Measurements from ENCODE around the gene USP12. TPM values are rescaled to one million over a fixed set of nuclear protein-coding genes. Genes with fewer than 3 reads are reported as not detected.

The USP12 gene
- total RNA-seq, 3 donors from 2014 or later = 48.0 to 60.7 (median 51.1) TPM

- Mint-ChIP-seq H3K27me3 (ENCODE audit: low read depth) (peaks cover 6% of the 10 kb centered on the region), H3K4me1 (ENCODE audit: low read depth) (peaks cover 4% of the 10 kb centered on the region), H3K9me3 (no peaks in the 10 kb centered on the region), H3K4me3 (no peak overlapping the region), H3K36me3 (ENCODE audit: insufficient read depth) (peaks cover 4% of the 10 kb centered on the region)
- peak; percentile 56 to 62 for ATAC-seq
- no peak for DNase-seq
These were observed 126.6 kb downstream of the USP12 start for GRCh38 chr13:27044837-27045570.

GRCh38 chr13:27043013-27043412 lies 128.6 kb downstream of the USP12 start:
- DNase-seq = no peak
- Mint-ChIP-seq H3K4me1 (ENCODE audit: low read depth) (peaks cover 4% of the 10 kb centered on the region), H3K4me3 (no peak overlapping the region), H3K9me3 (no peaks in the 10 kb centered on the region), H3K27me3 (ENCODE audit: low read depth) (peaks cover 8% of the 10 kb centered on the region), H3K36me3 (ENCODE audit: insufficient read depth) (no peaks in the 10 kb centered on the region)
- ATAC-seq = peak in 1 of 2 donors; percentile 42

GRCh38 chr13:27041341-27041740 lies 130.3 kb downstream of the USP12 start:
- peaks cover 16% of the 10 kb centered on the region for H3K27me3 Mint-ChIP-seq (ENCODE audit: low read depth)
- ATAC-seq = no peak
- H3K4me3 Mint-ChIP-seq = no peak overlapping the region
- DNase-seq = no peak
- H3K36me3 Mint-ChIP-seq (ENCODE audit: insufficient read depth) = no peaks in the 10 kb centered on the region
- H3K4me1 Mint-ChIP-seq (ENCODE audit: low read depth) = peaks cover 4% of the 10 kb centered on the region
- no peaks in the 10 kb centered on the region for H3K9me3 Mint-ChIP-seq

GRCh38 chr13:27040826-27041108 lies 130.8 kb downstream of the USP12 start:
- peaks cover 16% of the 10 kb centered on the region for H3K27me3 Mint-ChIP-seq (ENCODE audit: low read depth)
- DNase-seq = no peak
- no peaks in the 10 kb centered on the region for H3K36me3 Mint-ChIP-seq (ENCODE audit: insufficient read depth)
- peaks cover 4% of the 10 kb centered on the region for H3K4me1 Mint-ChIP-seq (ENCODE audit: low read depth)
- no peak for ATAC-seq
- H3K4me3 Mint-ChIP-seq = no peak overlapping the region
- H3K9me3 Mint-ChIP-seq = no peaks in the 10 kb centered on the region

DNA sequence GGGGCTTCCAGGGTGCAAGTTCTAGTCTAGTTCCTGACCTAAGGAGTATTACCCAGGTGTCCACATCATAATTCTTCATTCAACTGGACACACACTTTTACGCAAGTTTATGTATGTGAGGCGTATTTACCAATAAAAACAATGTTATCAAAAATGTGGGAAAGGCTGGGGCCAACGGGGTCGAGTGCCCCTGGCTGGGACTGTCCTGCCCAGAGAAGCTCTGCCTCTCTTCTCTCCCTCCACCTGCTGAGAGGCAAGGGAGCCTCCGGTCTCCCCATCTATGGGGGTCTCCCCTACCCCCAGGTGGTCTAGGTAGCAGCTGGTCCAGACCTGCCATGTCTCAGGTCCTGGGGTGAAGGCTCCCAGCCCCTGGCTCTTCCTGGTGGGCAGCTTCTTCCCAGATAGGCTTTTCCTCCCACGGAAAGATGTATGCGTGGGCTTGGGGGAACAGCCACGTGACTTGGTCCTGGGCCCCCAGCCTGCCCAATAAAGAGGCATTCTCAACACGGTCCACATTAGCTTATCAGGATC lies 132.4 kb downstream of the USP12 start:
- no peak for DNase-seq
- peaks cover 26% of the 10 kb centered on the region for H3K27me3 Mint-ChIP-seq (ENCODE audit: low read depth)
- no peak overlapping the region for H3K4me3 Mint-ChIP-seq
- peaks cover 5% of the 10 kb centered on the region for H3K4me1 Mint-ChIP-seq (ENCODE audit: low read depth)
- no peak for ATAC-seq
- no peaks in the 10 kb centered on the region for H3K9me3 Mint-ChIP-seq
- no peaks in the 10 kb centered on the region for H3K36me3 Mint-ChIP-seq (ENCODE audit: insufficient read depth)

GRCh38 chr13:27038323-27038722 lies 133.3 kb downstream of the USP12 start:
- H3K9me3 Mint-ChIP-seq = no peaks in the 10 kb centered on the region
- H3K27me3 Mint-ChIP-seq (ENCODE audit: low read depth) = peaks cover 24% of the 10 kb centered on the region
- H3K36me3 Mint-ChIP-seq (ENCODE audit: insufficient read depth) = no peaks in the 10 kb centered on the region
- ATAC-seq (no peak), DNase-seq (no peak)
- H3K4me1 Mint-ChIP-seq (ENCODE audit: low read depth) = peaks cover 5% of the 10 kb centered on the region
- H3K4me3 Mint-ChIP-seq = no peak overlapping the region

- Mint-ChIP-seq H3K4me3 (no peak overlapping the region), H3K4me1 (ENCODE audit: low read depth) (peaks cover 5% of the 10 kb centered on the region), H3K36me3 (ENCODE audit: insufficient read depth) (no peaks in the 10 kb centered on the region), H3K9me3 (no peaks in the 10 kb centered on the region), H3K27me3 (ENCODE audit: low read depth) (peaks cover 24% of the 10 kb centered on the region)
- no peak for DNase-seq
- ATAC-seq = no peak
These were observed 134.0 kb downstream of the USP12 start for GRCh38 chr13:27037571-27037970.

- DNase-seq = no peak
- Mint-ChIP-seq H3K27me3 (ENCODE audit: low read depth) (peaks cover 24% of the 10 kb centered on the region), H3K4me3 (no peak overlapping the region), H3K4me1 (ENCODE audit: low read depth) (peaks cover 5% of the 10 kb centered on the region), H3K36me3 (ENCODE audit: insufficient read depth) (no peaks in the 10 kb centered on the region), H3K9me3 (no peaks in the 10 kb centered on the region)
- no peak for ATAC-seq
These were observed 134.4 kb downstream of the USP12 start for GRCh38 chr13:27037171-27037570.

DNA sequence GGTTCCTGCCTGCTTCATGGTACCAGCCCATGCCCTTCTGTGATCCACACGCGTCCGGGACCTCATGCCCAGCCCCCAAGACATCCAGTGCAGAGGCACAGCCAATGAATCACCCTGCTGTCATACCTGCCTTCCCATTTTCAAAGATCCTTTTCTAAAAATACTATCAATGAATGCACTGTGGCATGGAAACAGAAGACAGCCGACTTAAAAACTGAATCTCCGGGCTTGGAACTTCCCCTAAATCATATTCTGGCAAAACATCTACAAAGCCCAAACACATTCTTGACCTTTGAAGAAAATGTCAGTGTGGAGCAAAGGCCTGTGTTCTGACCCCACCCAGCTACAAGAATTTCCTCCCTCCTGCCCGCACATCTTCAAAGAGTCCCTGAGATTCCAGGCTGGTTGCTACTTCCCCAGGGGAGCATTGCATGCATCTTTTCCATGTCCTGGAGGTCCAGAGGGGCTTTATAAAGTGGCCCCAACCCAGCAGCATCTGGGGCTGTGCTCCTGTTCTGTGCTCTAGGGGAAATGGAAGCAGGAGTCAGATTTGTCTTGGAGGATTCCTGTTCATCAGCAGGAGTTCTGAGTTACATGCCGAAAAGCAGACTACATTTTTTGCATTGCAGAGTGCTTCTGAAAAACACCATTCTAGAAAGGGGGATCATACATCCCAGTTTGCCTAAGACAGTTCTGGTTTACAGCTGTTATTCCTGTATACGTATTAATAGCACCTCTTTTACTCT lies 135.2 kb downstream of the USP12 start:
- ATAC-seq (no peak), DNase-seq (no peak)
- no peaks in the 10 kb centered on the region for H3K9me3 Mint-ChIP-seq
- no peaks in the 10 kb centered on the region for H3K36me3 Mint-ChIP-seq (ENCODE audit: insufficient read depth)
- H3K27me3 Mint-ChIP-seq (ENCODE audit: low read depth) = peaks cover 24% of the 10 kb centered on the region
- no peak overlapping the region for H3K4me3 Mint-ChIP-seq
- peaks cover 5% of the 10 kb centered on the region for H3K4me1 Mint-ChIP-seq (ENCODE audit: low read depth)

GRCh38 chr13:27035892-27036235 lies 135.7 kb downstream of the USP12 start:
- ATAC-seq (no peak), DNase-seq (no peak)
- peaks cover 21% of the 10 kb centered on the region for H3K27me3 Mint-ChIP-seq (ENCODE audit: low read depth)
- H3K36me3 Mint-ChIP-seq (ENCODE audit: insufficient read depth) = no peaks in the 10 kb centered on the region
- no peaks in the 10 kb centered on the region for H3K9me3 Mint-ChIP-seq
- H3K4me1 Mint-ChIP-seq (ENCODE audit: low read depth) = peaks cover 5% of the 10 kb centered on the region
- H3K4me3 Mint-ChIP-seq = no peak overlapping the region

DNA sequence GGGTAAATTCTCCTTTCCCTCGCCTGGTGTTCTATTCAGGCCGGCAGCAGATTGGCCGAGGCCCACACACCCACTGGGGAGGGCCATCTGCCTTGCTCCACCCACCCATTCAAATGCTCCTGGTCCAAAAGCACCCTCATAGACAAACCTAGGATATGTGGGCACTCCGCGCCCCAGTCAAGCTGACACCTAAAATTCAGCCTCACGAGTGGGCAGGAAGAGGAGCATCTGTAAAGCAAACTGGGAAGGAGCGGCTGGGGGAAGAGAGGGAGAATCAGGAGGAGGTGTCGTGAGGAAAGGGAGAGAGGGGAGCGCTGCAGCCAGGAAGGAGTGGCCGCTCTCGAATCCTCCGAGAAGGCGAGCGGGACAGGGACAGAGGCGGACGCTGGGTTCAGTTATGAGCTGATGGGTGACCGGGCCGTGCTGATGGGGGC lies 136.9 kb downstream of the USP12 start:
- Mint-ChIP-seq H3K4me1 (ENCODE audit: low read depth) (peaks cover 5% of the 10 kb centered on the region), H3K9me3 (no peaks in the 10 kb centered on the region), H3K27me3 (ENCODE audit: low read depth) (peaks cover 21% of the 10 kb centered on the region), H3K4me3 (no peak overlapping the region), H3K36me3 (ENCODE audit: insufficient read depth) (no peaks in the 10 kb centered on the region)
- DNase-seq (no peak), ATAC-seq (no peak)

DNA sequence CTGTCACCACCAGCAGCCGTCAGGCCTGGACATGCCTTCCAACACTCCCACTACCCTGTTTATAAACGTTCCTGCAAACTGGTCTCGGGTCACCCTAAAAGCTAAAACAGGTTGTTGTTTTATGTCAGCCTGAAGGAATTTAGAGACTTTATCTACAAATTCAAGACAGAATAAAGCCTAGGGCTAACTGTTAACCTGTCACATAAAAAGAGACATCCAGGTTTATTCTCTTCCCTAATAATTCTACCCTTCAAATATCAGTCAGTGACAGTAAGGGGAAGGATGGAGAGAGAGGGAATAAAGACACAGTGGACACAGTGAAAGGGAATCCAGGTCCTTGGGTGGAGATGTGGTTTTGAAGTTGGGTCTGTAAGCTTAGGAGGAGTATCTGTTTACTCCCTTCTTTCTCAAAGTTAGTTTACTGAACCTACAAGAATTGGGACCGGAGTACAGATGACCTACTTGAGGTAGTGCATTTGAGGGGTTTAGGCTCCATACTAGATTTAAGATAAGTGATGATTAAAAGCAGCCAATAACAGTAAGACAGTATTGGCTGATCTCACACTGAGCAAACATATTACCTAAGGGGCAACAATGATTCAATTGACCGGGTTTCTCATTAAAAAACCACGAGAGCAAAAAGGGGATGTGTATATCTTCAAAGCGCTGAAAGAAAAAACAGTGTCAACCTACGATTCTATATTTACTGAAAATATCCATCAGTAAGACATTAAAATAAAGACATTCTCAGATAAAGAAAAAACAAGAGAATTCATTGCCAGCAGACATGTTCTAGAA lies 142.7 kb downstream of the USP12 start:
- ATAC-seq (no peak), DNase-seq (no peak)
- Mint-ChIP-seq H3K9me3 (no peaks in the 10 kb centered on the region), H3K4me3 (no peak overlapping the region), H3K36me3 (ENCODE audit: insufficient read depth) (no peaks in the 10 kb centered on the region), H3K27me3 (ENCODE audit: low read depth) (peaks cover 20% of the 10 kb centered on the region), H3K4me1 (ENCODE audit: low read depth) (peaks cover 2% of the 10 kb centered on the region)

- no peaks in the 10 kb centered on the region for H3K9me3 Mint-ChIP-seq
- H3K4me1 Mint-ChIP-seq (ENCODE audit: low read depth) = peaks cover 2% of the 10 kb centered on the region
- DNase-seq = no peak
- ATAC-seq = no peak
- no peak overlapping the region for H3K4me3 Mint-ChIP-seq
- H3K36me3 Mint-ChIP-seq (ENCODE audit: insufficient read depth) = no peaks in the 10 kb centered on the region
- peaks cover 20% of the 10 kb centered on the region for H3K27me3 Mint-ChIP-seq (ENCODE audit: low read depth)
These were observed 144.4 kb downstream of the USP12 start for GRCh38 chr13:27027086-27027667.

DNA sequence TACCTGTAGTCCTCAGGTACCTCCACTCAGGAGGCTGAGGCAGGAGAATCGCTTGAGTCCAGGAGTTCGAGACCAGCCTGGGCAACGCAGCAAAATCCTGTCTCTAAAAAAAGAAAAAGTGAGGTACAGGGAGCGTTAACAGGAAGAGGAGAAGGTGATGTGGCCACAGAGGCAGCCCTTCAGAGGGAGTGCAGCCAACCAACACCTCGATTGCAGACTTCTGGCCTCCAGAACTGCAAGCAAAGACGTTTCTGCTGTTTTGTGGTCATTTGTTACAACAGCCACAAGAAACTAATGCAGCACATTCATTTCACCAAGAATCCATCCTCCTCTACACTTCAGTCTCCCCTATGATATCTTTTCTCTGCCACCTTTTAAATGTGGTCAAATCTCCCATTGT lies 145.2 kb downstream of the USP12 start:
- no peak for DNase-seq
- Mint-ChIP-seq H3K36me3 (ENCODE audit: insufficient read depth) (no peaks in the 10 kb centered on the region), H3K4me1 (ENCODE audit: low read depth) (peaks cover 2% of the 10 kb centered on the region), H3K27me3 (ENCODE audit: low read depth) (peaks cover 20% of the 10 kb centered on the region), H3K9me3 (no peaks in the 10 kb centered on the region), H3K4me3 (no peak overlapping the region)
- ATAC-seq = no peak

Measured in activated T-cell treated with anti-CD3 and anti-CD28 coated beads, Interleukin-2, amount 50 U/mL, for 4 hours (primary cell).